HepG2 (cell line): ENCODE measurements around the gene SDC4.

Experiments used
- CC2D1A ChIP-seq: sonication (generic); formaldehyde crosslinking; IDR thresholded peaks from 2 replicates; pipeline ENCODE4 v1.8.1; 2023; ENCODE audit warnings: mild to moderate bottlenecking, missing genetic modification reagents
- CEBPB ChIP-seq: IDR thresholded peaks from 2 replicates; pipeline ENCODE4 v1.6.1; 2011; ENCODE audit warnings: low read depth, low read length, improper control_type of control experiment, borderline replicate concordance
- EZH2 ChIP-seq: conservative IDR thresholded peaks from 2 replicates; pipeline ENCODE4 v1.6.1; 2012; ENCODE audit warnings: mild to moderate bottlenecking, low read depth, low read length, moderate library complexity
- KLF13 ChIP-seq: sonication (generic); formaldehyde crosslinking; IDR thresholded peaks from 2 replicates; pipeline ENCODE4 v1.4.0; 2020; ENCODE audit warnings: mild to moderate bottlenecking, missing genetic modification reagents
- MED1 ChIP-seq: sonication (generic); formaldehyde crosslinking; IDR thresholded peaks from 2 replicates; pipeline ENCODE4 v1.4.0; 2020; ENCODE audit warnings: missing genetic modification reagents
- NCOA1 ChIP-seq: sonication (generic); formaldehyde crosslinking; IDR thresholded peaks from 2 replicates; pipeline ENCODE4 v1.9.0; 2021; ENCODE audit warnings: missing genetic modification reagents
- SIX1 ChIP-seq: sonication (generic); formaldehyde crosslinking; IDR thresholded peaks from 2 replicates; pipeline ENCODE4 v1.4.0; 2020; ENCODE audit warnings: missing genetic modification reagents, borderline replicate concordance
- TBP ChIP-seq: sonication (generic); formaldehyde crosslinking; IDR thresholded peaks from 2 replicates; pipeline ENCODE4 v1.5.0; 2020; ENCODE audit warnings: missing genetic modification reagents
- ZNF225 ChIP-seq: sonication (generic); formaldehyde crosslinking; IDR thresholded peaks from 2 replicates; pipeline ENCODE4 v1.4.0; 2020; ENCODE audit warnings: mild to moderate bottlenecking, missing genetic modification reagents
- ZNF615 ChIP-seq: sonication (generic); formaldehyde crosslinking; IDR thresholded peaks from 2 replicates; pipeline ENCODE4 v1.5.0; 2020; ENCODE audit warnings: mild to moderate bottlenecking, missing genetic modification reagents, borderline replicate concordance
- TF ChIP-seq, protein P1 (sequence below): sonication (generic); formaldehyde crosslinking; IDR thresholded peaks from 2 replicates; pipeline ENCODE4 v1.5.0; 2020; ENCODE audit warnings: mild to moderate bottlenecking, missing genetic modification reagents, moderate library complexity
- TF ChIP-seq, protein P2 (sequence below): IDR thresholded peaks from 2 replicates; pipeline ENCODE4 v1.4.0; 2020; ENCODE audit warnings: mild to moderate bottlenecking, missing genetic modification reagents

DNA sequence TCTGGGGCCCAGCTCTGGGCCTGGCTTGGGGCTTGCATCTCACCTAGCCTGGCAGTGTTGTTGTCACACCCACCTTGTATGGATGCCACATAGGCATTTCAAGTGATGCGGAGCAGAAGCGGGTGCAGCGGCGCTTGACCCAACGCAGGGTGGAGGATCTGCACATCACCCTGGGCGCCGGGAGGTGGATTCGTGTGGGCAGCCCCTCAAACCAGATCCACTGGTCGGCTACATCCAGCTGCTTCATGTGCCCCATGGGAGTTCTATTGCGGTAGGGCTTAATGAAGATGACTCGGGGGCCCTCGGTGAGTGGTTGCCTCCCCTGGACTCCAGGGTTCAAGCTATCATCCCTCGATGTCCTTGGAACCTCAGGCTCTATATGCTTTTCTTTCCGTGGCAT is 26.7 kb upstream of the SDC4 start:
- no peak for TF ChIP-seq CEBPB
- TF ChIP-seq, protein P1, sequence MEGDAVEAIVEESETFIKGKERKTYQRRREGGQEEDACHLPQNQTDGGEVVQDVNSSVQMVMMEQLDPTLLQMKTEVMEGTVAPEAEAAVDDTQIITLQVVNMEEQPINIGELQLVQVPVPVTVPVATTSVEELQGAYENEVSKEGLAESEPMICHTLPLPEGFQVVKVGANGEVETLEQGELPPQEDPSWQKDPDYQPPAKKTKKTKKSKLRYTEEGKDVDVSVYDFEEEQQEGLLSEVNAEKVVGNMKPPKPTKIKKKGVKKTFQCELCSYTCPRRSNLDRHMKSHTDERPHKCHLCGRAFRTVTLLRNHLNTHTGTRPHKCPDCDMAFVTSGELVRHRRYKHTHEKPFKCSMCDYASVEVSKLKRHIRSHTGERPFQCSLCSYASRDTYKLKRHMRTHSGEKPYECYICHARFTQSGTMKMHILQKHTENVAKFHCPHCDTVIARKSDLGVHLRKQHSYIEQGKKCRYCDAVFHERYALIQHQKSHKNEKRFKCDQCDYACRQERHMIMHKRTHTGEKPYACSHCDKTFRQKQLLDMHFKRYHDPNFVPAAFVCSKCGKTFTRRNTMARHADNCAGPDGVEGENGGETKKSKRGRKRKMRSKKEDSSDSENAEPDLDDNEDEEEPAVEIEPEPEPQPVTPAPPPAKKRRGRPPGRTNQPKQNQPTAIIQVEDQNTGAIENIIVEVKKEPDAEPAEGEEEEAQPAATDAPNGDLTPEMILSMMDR (CRISPR knock-in tag): no peak
- TF ChIP-seq, protein P2, sequence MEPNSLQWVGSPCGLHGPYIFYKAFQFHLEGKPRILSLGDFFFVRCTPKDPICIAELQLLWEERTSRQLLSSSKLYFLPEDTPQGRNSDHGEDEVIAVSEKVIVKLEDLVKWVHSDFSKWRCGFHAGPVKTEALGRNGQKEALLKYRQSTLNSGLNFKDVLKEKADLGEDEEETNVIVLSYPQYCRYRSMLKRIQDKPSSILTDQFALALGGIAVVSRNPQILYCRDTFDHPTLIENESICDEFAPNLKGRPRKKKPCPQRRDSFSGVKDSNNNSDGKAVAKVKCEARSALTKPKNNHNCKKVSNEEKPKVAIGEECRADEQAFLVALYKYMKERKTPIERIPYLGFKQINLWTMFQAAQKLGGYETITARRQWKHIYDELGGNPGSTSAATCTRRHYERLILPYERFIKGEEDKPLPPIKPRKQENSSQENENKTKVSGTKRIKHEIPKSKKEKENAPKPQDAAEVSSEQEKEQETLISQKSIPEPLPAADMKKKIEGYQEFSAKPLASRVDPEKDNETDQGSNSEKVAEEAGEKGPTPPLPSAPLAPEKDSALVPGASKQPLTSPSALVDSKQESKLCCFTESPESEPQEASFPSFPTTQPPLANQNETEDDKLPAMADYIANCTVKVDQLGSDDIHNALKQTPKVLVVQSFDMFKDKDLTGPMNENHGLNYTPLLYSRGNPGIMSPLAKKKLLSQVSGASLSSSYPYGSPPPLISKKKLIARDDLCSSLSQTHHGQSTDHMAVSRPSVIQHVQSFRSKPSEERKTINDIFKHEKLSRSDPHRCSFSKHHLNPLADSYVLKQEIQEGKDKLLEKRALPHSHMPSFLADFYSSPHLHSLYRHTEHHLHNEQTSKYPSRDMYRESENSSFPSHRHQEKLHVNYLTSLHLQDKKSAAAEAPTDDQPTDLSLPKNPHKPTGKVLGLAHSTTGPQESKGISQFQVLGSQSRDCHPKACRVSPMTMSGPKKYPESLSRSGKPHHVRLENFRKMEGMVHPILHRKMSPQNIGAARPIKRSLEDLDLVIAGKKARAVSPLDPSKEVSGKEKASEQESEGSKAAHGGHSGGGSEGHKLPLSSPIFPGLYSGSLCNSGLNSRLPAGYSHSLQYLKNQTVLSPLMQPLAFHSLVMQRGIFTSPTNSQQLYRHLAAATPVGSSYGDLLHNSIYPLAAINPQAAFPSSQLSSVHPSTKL (CRISPR knock-in tag): no peak
- no peak for TF ChIP-seq NCOA1 (CRISPR knock-in tag)
- TF ChIP-seq CC2D1A (CRISPR knock-in tag): no peak
- no peak for TF ChIP-seq MED1 (CRISPR knock-in tag)
- TF ChIP-seq ZNF225 (CRISPR knock-in tag): no peak
- no peak for TF ChIP-seq KLF13 (CRISPR knock-in tag)
- no peak for TF ChIP-seq ZNF615
- TF ChIP-seq EZH2: no peak
- TF ChIP-seq SIX1 (CRISPR knock-in tag): no peak
- TF ChIP-seq TBP: no peak
